NCI-H146 treated with DMSO at 0.1 percent for 48 hours (cell line): ENCODE measurements around the gene HECW1.
A peak's percentile ranks its signal among the peaks of the same experiment; 100 is the strongest.
"Not testable (repeated sequence)": the region's sequence is repeated elsewhere in the genome, so short reads cannot be mapped to it uniquely, and the experiment has no call there.

ENCODE experiments used
- DNase-seq: peaks from one replicate; lab custom pipeline; 2025; ENCODE audit not compliant: unreplicated experiment; lab: John Stamatoyannopoulos, UW

HECW1 gene

GRCh38 chr7:43111630-43112458, 603 bp upstream of the HECW1 start:
- no peak for DNase-seq

GRCh38 chr7:43112941-43113621, 634 bp downstream of the HECW1 start:
- DNase-seq, result no peak

- no peak for DNase-seq
Measured at GRCh38 chr7:43113622-43114457, 1.4 kb downstream of the HECW1 start.

GRCh38 chr7:43114458-43114780, 2.0 kb downstream of the HECW1 start:
- no peak for DNase-seq

GRCh38 chr7:43116451-43116850, 4.0 kb downstream of the HECW1 start:
- no peak for DNase-seq

- DNase-seq, result no peak
Measured at GRCh38 chr7:43117095-43117494, 4.6 kb downstream of the HECW1 start.

- DNase-seq, result no peak
Measured at GRCh38 chr7:43117861-43118260, 5.4 kb downstream of the HECW1 start.

GRCh38 chr7:43118313-43118712, 5.9 kb downstream of the HECW1 start:
- DNase-seq, result no peak

- no peak for DNase-seq
Measured at GRCh38 chr7:43119371-43120075, 7.1 kb downstream of the HECW1 start.

GRCh38 chr7:43121973-43122372, 9.5 kb downstream of the HECW1 start:
- DNase-seq, result no peak

- no peak for DNase-seq
Measured at GRCh38 chr7:43123457-43123856, 11.0 kb downstream of the HECW1 start.

- no peak for DNase-seq
Measured at GRCh38 chr7:43124388-43124787, 11.9 kb downstream of the HECW1 start.

- DNase-seq, result no peak
Measured at GRCh38 chr7:43130347-43130746, 17.9 kb downstream of the HECW1 start.

- no peak for DNase-seq
Measured at GRCh38 chr7:43135129-43135528, 22.7 kb downstream of the HECW1 start.

GRCh38 chr7:43136064-43136463, 23.6 kb downstream of the HECW1 start:
- no peak for DNase-seq

- DNase-seq, result not testable (repeated sequence)
Measured at GRCh38 chr7:43137121-43137744, 24.8 kb downstream of the HECW1 start.

GRCh38 chr7:43137811-43138210, 25.4 kb downstream of the HECW1 start:
- DNase-seq, result no peak

- DNase-seq, result no peak
Measured at GRCh38 chr7:43138710-43139109, 26.3 kb downstream of the HECW1 start.

- no peak for DNase-seq
Measured at GRCh38 chr7:43139137-43139536, 26.7 kb downstream of the HECW1 start.

GRCh38 chr7:43140186-43140585, 27.7 kb downstream of the HECW1 start:
- no peak for DNase-seq

GRCh38 chr7:43141091-43141490, 28.6 kb downstream of the HECW1 start:
- peak; percentile 7 for DNase-seq
